Left forelimb (tissue), 1 donor: ENCODE results near the gene LRRTM4.
"Not testable (repeated sequence)": the region's sequence is repeated elsewhere in the genome, so short reads cannot be mapped to it uniquely, and the experiment has no call there.

ENCODE experiments used
- DNase-seq: peaks from one replicate; pipeline ENCODE4 v3.0.0-alpha.2; 2018; ENCODE audit warnings: low spot score

LRRTM4 gene

DNA sequence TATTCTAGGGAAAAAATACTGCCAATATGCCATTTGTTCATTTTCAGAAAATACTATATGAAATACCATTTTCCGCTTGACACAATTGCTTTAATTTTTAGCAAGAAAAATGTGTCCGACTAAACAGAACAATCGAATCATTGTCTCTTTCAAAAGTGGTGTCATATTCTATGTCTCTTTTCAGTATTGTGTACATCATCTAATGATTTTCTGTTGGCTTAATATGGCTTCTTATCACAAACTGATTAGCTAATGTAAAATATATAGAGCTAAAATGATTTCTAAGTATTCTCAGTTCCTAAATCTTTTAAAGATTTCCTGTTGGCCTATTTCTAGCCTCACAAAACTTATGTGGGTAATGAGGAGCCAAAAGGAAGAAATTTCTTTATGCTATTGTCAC lies 436.6 kb downstream of the LRRTM4 start:
- no peak for DNase-seq

DNA sequence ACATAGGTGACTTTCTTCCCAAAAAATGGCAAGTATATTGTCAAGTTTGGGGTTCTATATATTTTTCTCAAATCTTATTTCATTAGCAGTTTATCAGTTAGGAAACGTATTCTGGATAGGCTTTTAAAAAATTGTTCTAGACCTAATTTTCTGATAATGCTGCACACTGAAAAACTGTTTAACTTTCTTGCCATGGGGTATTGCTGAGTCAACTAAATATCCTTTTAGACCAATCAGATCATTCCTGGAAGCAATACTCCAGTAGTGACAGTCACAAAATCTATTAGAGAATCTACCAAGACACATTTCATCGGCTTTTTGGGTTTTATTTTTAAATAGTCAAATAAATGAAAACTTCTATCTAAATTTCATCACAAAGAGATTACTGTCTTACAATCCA lies 440.6 kb downstream of the LRRTM4 start:
- DNase-seq: no peak

DNA sequence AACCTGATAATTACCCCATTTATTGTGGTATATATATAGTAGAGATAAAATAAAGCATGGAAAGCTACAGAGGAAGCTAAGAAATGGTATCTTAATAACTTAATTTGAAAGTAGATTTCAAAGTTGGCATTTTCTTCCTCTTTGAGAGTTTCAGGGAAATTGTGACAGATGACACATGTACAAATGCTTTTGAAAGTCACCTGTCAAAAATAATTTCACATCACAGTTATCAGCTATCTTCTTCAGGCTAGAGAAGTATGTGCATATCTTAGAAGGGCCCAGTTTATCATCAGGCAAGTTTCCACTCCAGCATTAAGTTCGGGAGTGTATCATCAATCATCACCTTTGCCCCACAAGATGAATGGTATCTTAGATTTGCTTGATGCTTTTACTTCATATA lies 457.9 kb downstream of the LRRTM4 start:
- no peak for DNase-seq

DNA sequence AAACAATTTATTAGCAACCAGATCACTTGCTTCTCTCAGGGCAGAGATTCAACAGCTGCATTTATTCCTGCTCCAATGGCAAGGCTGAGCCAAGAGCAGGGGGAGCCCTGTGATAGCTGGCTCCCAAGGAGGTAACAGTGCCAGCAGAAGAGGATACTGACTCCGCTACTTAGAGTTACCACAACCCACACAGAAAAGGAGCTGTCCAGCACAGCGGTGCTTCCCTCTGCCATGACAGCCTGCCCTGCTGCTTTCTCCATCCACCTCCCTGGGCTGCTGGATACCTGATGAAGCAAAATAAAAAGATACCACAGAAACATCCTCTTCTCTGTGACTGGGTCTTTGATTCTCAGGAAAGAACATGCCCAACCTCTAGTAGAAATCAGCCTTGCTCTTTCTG lies 467.2 kb downstream of the LRRTM4 start:
- no peak for DNase-seq

DNA sequence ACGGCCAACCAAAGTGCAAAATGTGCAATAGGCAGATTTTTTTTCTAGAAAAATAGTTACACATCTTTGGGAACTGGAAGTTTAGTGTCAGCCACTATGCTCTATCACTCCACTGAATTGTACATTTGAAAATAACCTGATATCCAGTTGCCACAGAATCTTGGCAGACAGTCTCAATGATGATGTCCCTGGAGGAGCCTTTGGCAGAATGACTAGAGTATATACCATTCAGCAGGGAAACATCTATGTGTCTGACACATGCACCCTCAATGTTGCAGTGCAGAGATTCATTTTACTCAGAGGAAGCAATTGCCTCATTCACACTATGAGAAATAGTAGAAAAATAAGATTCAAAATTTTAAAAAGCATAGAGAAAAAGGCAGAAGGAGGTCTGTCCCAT lies 475.8 kb downstream of the LRRTM4 start:
- DNase-seq: no peak

DNA sequence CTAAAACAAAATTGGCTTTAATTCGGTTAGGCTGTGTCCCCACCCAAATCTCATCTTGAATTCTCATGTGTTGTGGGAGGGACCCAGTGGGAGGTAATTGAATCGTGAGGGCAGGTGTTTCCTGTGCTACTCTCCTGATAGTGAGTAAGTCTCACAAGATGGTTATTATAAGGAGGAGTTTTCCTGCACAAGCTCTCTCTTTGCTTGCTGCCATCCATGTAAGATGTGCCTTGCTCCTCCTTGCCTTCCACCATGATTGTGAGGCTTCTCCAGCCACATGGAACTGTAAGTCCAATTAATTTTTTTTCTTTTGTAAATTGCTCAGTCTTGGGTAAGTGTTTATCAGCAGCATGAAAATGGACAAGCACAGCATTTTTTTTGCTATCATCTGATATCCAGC lies 476.7 kb downstream of the LRRTM4 start:
- not testable (repeated sequence) for DNase-seq

DNA sequence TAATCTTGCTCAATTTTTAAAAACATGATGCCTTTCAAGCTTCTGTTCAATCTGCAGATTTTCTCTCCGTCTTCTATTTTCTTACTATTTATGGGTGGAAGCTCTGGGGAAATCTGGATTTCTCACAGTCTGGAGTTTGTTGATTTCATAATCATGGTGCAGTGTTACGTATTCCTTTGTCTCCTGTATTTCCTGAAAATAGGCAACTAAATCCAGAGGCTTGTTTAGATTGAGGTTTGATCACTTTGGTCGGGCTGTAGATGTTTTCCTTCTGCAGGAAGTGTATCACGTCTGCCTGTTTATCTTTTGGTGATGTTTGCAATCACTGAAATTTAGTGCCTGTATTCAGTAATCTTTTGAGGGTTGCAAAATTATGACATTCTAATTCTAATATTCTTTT lies 487.7 kb downstream of the LRRTM4 start:
- no peak for DNase-seq

DNA sequence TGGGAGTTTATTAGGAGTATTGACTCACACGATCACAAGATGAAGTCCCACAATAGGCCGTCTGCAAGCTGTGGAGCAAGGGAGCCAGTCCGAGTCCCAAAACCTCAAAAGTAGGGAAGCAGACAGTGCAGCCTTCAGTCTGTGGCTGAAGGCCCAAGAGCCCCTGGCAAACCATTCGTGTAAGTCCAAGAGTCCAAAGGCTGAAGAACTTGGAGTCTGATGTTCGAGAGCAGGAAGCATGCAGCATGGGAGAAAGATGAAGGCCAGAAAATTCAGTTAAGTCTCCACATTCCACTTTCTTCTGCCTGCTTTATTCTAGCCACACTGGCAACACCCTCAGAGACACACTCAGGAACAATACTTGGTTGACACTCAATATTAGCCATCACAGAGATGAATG lies 492.9 kb downstream of the LRRTM4 start:
- DNase-seq: not testable (repeated sequence)

DNA sequence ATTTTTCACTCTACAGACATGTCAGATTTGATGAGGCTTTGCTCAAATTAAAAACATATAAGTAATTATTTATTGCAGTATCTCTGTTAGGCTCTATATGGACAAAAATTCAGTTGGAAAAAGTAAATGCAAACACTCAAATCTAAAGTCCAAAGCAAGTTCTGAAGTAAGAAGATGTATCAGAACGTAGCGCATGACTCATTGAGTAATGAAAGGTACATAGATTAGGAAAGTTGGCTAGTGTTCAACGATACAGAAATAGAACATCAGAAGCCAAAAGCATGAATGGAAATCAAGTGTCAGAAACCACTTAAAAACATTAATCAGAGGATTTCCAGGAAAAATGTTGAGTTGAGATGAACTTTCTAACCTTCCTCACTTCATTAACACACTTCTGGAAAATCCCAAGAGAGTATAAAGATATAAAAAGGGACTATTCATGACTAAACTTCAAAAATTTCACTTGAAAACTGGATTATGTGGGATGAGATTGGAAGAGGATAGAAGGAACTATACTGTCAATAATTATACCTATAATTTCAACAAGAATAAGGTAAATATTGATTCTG lies 494.1 kb downstream of the LRRTM4 start:
- DNase-seq: no peak

DNA sequence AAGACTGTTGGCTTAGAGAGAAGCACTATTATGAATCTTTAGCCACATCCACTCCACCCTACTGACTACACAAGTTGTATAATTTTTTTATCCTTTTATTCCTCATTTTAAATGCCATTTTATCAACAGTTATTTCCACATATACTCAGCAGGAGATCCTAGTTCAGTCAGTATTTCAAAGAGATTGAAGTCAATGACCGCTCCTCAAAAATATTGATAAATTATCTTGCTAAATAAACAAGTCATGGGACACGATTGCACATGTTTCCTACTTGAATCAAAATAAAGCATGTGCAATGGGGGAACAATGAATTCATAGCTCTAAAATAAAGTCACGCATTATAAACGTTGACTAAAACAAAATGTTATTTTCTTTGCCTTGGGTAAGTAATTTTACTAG lies 496.5 kb downstream of the LRRTM4 start:
- no peak for DNase-seq

DNA sequence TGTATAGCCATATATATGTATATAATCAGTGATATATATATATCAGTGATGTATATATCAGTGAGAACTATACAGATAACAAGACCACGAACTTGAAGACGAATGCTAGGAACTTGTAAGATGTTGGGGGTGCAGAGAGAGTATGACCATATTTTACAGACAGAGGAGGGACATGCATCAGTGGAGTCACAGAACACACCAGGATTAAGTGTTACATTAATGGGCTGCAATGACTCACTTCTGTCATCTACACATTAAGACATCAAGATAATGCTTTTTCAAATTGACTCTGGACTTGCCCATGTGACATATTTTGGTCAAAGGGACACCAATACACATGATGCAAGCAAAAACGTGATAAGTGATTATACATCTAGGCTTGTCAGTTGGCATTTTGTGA lies 501.0 kb downstream of the LRRTM4 start:
- no peak for DNase-seq

DNA sequence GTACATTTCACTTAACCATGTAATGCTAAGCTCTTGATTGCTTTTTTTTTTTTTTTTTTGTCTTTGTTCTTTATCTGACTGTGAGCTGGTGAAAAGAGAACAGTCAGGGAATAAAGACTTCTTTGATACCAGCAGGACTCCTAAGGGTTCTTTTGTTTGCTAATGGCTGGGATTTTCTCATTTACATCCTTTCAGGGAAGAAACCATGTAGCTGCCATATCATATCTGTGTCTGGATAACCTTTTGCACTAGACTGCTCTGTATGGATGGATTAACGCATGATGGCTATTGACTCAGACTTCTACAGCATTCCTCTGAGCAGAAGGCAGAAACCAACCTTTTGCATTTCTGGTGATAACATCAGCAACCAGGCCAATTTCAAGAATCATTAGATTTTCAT lies 504.0 kb downstream of the LRRTM4 start:
- DNase-seq: no peak

DNA sequence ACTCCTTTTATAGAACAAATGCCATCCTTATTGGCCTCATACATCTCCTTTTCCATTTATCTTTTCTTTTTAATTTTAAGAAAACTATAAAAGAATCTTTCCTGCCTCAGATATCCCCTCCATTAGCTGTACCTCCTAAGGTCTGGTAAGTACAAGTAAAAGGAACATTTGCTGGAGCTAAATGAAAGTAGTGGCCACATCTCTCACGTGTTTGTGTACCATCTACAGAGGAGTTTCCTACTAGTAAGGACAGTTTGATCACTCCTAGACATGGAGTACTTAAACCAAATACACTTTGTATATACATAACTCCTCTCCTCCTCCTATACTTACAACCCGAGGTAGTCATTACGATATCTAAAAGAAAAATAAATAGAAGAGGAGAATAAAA lies 504.8 kb downstream of the LRRTM4 start:
- DNase-seq: no peak

DNA sequence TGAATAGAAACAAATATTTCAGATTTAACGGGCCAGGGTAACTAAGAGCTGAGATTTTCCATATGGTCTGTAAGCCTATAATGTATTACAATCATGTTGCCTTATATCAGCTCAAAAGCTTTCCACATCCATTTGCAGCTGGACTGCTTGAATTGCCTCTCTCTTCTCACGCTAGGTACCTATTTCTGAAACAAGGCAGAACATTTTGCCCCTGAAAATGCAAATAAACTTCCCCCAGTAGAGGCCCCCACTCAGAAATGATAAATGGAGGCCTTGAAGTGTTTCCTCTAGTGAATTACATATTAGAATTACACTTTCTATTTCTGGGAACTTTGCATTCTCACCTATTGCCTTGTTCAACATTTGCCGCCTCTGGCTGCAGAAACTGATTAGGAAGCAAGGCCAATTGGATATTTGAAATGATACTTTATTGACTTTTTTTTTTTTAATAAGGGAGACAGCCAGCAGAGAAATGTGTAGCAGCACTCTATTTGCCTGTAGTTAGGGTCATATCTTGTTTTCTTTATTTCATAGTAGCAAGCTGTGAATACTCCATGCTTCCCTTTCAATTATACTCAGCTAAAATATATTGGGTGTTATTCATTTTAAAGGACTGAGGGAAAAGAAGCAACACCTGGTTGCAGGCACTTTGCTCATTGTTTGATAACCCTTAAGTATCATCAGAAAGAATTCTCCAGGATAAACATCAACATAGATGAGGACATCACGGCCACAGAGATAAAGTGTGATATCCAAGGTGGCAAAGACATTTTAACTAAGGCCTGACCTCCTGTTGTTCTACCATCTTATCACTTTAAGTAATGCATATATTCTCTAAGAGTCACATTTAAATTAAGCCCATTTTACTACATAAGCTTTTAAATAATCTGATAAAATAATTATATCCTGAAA lies 505.5 kb downstream of the LRRTM4 start:
- DNase-seq: no peak

DNA sequence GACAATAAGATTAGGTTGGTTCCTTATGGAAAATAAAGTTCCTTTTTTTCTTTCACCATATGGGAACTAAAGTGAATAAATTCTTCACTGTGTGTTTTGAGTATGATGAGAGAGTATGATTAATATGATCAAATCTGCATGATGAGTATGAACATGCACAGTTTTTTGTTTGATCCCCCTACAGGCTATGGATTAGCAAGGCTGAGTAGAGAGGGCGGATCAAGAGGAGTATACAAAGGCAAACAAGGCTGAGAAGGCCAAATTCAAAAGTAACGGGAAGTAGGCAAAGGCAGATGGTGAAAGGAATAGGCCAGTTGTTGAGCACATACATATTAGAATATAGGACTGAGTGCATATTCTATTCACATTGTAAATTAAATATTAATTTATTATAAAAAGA lies 508.2 kb downstream of the LRRTM4 start:
- DNase-seq: no peak

DNA sequence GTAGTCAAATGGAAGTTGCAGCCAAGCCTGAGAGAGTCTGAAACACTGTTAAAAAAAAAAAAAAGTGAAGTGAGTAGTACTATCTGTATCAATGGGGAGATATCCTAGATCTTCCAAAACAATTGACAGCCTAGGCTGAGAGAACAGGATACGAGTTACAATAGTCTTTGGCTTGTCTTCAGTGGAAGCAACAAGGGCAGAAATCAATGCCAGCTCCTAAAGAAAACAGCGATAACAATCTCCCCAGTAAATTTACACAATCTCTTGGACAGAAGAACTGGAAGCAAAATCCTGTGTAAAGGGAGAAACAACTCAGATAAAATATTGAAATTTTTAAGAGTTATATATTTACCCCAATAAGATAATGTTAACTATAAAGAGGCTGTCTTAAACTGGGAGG lies 508.7 kb downstream of the LRRTM4 start:
- no peak for DNase-seq

DNA sequence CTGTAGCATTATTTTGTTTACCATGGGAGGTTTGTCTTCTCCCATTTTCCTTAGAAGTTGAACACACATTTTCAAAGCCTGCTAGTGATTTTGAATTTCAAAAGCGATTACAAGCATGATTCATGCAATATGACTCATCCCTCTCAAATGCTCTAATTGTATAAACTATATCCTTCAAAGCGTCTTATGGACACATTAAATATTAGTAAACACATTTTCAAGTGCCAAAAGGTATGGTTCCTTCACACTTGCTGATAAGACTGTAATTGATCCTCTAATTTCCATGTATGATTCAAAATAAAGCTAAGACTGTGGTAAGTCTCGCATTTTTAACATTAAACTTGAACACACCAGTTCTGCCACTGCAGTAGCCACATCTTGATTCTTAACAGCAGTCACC lies 512.9 kb downstream of the LRRTM4 start:
- no peak for DNase-seq

DNA sequence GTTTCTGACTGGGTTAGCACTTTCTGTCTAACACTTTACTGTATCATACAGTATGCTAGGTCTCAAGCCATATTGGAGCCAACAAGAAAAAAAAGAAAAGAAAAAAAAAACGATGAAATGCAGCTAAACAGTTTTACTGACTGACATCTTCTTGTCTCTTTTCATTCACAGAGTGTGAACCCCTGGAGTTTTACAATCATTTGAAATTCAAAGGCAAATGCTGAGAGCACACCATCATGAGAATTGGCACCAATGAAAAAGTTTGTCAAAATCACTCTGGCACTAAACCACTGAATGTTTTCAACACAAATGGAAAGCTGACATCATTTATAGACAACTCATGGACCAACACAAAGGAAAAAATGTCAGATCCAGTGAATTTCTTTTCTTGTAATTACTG lies 513.3 kb downstream of the LRRTM4 start:
- DNase-seq: no peak

DNA sequence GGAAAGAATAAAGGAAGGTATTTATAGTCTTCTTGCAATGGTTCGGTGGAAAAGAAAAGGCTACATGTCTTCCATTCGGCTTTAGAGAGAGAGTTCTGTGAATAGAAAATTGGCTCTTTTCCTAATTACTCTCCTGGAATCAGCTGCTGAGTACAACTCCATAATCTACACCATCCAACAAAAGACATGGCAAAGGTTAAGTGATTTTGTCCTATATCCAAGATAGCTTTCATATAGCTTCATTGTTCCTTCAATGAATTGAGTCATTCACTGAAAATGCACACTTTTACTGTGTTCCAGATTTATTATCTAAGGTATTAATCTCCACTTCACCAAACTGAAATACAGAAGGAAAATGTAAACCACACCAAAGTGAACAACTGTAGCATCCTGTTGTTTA lies 514.5 kb downstream of the LRRTM4 start:
- no peak for DNase-seq

DNA sequence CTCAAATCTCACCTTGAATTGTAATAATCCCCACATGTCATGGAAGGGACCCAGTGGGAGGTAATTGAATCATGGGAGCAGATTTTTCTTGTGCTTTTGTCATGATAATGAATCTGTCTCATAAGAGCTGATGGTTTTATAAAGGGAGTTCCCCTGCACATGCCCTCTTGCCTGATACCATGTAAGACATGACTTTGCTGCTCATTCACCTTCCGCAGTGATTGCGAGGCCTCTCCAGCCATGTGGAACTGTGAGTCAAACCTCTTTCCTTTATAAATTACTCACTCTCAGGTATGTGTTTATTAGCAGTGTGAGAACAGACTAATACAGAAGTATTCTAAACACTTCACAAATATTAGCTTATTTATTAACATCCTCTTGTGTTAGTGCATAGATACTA lies 516.7 kb downstream of the LRRTM4 start:
- no peak for DNase-seq

DNA sequence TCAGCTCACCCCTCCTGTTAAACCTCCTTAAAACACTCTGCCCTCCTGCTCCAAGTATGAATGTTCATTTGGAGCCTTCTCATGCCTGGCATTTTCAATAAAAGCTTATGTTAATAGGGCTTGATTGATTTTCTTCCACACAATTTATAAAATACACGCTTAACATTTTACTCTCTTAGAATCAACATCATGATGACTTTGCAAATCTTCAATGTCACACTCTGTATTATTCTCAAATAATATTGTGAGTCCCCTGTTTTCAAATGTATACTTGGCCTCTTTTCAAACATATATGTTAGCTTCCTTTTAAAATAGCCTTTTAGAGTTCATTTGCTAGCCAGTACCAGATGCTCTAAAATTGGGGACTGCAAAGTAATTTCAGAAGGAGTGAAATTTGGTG lies 520.3 kb downstream of the LRRTM4 start:
- no peak for DNase-seq

DNA sequence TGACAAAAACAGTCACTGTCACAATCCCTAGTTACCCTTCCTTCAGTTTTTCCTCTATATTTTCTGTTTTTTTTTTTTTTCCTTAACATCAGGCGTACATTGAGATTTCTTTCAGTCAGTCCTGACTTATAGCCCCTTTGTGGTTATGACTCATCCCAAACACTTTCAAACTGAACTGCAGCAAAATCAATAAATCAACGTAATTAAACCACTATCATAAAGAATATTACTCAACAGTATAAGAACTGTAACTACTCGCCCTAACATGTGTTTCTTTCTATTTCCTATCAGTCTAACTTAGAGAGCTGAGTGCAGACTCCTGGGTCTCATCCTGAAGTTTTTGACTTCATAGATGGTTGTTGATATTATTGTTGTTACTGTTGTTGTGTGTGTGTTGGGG lies 523.5 kb downstream of the LRRTM4 start:
- no peak for DNase-seq

DNA sequence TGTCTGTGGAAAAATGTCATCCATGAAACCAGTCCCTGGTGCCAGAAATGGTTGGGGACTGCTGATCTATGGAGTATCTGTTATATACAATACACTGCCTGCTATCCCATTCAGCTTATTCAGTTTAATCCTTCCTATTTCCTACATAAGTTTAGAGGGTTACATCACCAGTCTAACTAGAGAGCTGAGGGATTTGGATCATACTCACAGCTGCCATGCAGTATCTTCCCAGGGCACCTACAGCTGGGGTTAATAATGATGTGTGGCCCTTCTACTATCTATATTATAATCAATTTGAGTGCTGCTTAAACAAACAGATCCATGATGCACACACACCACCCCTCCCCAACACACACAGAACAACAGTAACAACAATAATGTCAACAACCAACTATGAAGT lies 524.0 kb downstream of the LRRTM4 start:
- DNase-seq: no peak

DNA sequence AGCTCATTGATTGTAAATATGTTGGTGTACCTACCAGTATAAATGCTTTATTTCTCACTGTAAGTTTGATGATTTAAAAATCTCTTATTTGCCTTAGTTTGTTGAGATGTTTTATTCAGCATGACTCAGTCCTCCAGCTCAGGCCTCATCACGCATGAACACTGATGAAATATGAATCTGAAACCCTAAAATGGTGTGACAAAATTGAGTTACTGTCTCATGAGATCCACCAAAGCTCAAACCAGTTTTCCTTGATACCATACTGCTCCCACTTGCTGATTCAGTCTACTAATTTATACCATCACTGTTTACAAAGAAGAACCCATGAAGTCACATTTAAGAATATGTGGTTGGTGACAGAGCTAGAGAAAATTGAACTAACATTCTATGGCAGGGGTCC lies 524.9 kb downstream of the LRRTM4 start:
- no peak for DNase-seq
